Hematopoietic multipotent progenitor cell treated with erythropoietin and hydrocortisone succinate and interleukin-3 and kit ligand, for 17 days (in vitro differentiated cells): ENCODE results near the gene PAX5.
A peak's percentile ranks its signal among the peaks of the same experiment; 100 is the strongest.

Experiments used
- DNase-seq: peaks from one replicate; pipeline ENCODE4 v3.0.0-alpha.2; 2015; ENCODE audit warnings: low spot score

Gene PAX5

GRCh38 chr9:36932198-36932597 is 101.9 kb downstream of the PAX5 start:
- no peak for DNase-seq

DNA sequence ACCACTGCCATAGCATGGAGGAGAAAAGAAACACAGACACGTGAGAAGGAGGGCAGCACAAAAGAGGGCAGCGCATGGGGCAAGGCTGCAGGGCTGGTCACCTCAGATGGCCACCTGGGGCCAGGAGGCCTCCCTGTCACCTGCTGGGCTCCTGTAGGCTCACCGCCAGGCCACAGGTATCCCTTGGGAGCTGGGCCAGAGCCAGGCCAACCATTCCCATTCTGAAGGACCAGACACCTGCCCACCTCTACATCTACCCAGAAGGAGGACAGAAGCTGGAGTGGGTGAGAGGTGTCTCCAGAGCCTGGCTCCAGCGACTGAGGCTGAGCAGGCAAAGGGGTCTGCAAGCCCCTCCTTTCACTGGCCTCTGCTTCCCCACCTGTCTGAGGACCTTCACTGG is 103.1 kb downstream of the PAX5 start:
- no peak for DNase-seq

GRCh38 chr9:36929350-36929675 is 104.8 kb downstream of the PAX5 start:
- DNase-seq = no peak

GRCh38 chr9:36928670-36929349 is 105.3 kb downstream of the PAX5 start:
- DNase-seq = no peak

GRCh38 chr9:36928210-36928609 is 105.9 kb downstream of the PAX5 start:
- DNase-seq = no peak

DNA sequence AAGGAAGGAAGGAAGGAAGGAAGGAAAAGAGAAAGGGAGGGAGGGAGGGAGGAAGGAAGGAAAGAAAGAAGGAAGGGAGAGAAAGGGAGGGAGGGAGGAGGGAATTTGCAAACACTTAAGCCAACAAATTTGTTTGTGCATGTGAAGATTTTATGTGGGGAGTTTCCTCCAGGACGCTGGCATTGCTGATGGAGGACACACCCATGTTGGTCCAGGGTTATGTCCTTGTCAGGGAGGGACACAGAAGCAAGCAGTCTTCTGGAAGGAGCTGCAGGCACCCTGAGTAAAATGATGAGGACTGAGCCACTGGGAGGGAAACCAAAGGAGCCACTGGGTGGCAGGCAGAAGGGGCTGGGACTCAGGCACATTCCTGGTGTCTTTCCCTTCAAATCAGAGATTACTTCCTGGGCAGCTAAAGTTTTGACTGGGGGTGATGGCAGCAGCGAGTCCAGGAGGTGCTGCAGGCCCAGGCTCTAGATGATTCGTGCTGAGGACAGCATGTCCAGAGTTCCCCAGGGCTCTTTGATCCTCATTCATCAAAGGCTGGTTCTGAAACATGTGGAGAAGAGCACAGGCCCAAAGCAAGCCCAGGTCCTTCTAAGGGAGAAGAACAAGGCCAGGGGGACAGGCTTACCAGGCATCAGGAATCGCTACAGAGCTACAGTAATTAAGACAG is 109.2 kb downstream of the PAX5 start:
- DNase-seq = no peak

- no peak for DNase-seq
Observed at GRCh38 chr9:36924071-36924470, 110.0 kb downstream of the PAX5 start.

DNA sequence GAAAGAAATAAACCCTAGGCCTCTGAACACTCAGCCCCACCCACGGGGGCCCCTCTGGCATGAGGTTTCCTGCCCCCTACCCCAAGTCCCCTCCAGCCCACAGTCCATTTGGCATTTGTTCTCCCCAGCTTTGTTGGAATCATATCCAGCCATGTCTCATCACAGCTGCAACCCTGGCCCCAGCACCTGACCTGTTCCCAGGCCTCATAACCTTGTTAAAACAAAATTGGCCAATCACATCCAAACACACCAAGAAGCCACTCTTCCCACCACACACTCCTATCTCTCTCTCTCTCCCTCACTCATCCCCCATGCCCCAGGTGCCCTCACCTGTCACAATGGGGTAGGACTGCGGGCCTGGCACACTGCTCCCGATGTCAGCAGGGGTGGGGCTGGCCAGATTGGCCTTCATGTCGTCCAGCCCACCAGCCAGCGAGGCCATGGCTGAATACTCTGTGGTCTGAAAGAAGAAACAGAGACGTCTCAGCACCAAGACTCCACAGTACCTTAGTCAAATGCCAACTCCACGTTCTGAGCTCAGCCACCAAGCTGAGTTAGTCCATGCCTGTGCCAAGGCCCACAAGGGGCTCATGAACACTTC is 110.9 kb downstream of the PAX5 start:
- no peak for DNase-seq

DNA sequence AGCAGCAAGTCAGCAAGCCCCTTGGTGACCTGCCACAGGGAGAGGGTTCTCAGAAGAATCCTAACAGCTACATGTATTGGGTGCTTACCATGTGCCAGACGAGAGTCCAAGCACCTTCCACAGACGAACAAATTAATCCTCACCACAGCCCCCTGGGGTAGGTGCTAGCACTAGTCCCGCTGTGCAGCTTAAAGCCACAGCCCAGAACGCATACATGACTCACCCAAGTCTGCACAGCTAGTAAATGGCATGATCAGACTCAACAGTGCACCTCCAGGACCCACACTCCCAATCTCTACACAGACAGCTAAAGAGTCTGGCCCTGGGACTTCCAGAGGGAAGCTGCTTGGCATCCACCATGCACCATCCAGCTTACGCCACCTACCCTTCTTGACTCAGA is 111.5 kb downstream of the PAX5 start:
- DNase-seq = no peak

- no peak for DNase-seq
Observed at GRCh38 chr9:36914212-36914577, 119.9 kb downstream of the PAX5 start.

DNA sequence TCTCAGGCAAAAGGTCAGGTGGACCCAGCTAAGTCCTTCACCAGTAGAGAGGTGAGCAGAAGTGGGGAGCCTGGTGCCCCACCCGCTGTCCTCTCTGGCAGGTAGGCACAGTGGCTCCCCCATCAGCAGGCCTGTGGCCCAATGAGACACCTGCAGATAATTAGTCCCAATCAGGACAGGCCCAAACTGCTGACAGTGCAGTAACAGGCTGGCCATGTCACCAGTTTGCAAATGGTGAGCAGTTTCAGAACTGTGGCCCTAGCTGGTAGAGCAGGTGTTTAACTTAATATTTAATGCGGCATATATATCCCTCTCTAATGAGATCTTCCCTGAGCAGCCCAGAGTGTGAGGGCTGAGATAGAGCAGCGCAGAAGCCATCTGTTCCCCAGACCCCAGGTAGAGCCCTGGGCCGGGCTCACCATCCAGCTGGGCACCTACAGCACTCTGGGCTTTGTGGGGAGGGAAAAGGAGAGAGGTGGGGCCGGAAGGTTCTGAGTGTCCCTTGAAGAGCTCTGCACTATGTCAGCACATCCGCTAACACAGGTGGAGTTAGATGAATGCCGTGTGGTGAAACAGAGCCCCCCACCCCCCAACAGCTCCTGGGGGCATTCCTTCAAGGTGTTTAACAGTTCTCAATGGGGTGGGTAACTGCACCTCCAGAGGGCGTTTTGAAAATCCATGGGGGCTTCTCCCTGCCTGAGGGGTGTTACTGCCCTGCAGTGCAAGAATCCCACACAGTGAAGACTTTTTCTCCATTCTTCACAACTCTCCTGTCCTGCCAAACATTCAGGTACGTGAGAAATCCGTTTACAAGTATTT is 120.5 kb downstream of the PAX5 start:
- DNase-seq = no peak

- no peak for DNase-seq
Observed at GRCh38 chr9:36912620-36913019, 121.4 kb downstream of the PAX5 start.

DNA sequence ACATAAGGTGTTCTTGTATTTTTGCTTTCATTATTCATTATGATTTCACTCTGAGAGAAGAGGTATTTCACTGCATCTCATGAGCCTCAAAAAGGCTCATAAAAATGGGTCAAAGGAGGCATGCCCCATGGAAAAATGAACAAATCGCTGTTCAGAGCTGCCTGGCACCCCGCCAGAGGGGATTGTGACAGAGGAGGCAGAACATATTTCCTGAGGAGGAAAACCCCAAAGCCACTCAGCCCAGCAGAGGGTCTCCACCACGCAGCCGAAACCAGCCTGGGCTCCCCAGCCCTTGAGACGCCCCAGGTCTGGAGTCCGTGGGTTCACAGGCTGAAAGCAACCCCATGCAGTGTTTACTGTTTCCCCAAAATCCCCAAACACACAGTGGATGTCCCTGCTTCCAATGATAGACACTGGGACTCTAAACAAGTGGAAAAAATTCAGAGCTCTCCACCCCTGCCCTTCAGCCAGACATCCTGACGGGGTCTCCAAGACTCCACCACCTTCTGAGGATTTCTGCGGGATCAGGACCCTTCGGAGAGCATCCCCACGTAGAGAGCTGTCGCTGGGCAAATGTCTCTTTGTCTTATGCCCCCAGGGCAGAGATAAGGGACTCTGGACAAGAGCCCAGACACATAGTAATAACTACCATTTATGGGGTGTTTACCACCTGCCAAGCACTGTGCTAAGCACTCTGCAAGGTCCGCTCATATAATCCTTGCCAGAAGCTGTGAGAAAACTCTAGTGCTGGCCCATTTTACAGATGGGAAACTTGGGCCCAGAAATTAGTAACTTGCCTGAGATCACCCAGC is 122.3 kb downstream of the PAX5 start:
- no peak for DNase-seq

DNA sequence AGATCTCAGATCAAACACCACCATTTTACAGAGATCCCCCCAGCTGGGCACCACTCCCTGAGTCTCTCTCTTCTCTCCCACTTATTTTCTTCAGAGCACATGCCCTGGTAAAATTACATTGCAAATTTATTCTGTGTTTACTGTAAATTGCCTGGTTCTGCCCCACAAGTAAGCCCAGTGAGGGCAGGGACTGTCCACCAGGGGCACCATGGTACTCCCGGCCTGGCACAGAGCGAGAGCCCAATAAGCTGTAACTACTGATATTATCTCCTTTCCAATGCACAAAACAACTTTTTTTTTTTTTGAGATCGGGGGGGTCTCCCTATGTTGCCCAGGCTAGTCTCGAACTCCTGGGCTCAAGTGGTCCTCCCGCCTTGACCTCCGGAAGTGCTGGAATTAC is 123.0 kb downstream of the PAX5 start:
- no peak for DNase-seq

DNA sequence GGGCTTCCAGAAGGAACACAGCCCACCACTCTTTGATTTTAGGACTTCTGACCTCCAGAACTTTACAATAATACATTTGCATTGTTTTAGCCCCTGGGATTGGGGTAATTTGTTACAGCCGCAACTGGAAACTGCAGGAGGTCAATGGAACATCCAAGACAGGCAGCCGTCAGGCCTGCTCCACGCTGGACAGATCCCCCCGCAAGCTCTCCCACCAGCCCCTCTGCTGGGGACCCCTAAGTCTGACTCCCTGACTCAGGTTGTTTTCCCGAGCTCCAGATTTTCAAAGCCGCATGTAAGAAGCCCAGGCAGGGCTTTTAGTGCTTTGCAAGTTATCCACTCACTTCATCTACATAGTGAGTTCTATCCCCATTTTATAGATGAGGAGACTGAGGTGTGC is 127.6 kb downstream of the PAX5 start:
- DNase-seq = no peak

- DNase-seq = no peak
Observed at GRCh38 chr9:36905101-36906066, 128.7 kb downstream of the PAX5 start.

DNA sequence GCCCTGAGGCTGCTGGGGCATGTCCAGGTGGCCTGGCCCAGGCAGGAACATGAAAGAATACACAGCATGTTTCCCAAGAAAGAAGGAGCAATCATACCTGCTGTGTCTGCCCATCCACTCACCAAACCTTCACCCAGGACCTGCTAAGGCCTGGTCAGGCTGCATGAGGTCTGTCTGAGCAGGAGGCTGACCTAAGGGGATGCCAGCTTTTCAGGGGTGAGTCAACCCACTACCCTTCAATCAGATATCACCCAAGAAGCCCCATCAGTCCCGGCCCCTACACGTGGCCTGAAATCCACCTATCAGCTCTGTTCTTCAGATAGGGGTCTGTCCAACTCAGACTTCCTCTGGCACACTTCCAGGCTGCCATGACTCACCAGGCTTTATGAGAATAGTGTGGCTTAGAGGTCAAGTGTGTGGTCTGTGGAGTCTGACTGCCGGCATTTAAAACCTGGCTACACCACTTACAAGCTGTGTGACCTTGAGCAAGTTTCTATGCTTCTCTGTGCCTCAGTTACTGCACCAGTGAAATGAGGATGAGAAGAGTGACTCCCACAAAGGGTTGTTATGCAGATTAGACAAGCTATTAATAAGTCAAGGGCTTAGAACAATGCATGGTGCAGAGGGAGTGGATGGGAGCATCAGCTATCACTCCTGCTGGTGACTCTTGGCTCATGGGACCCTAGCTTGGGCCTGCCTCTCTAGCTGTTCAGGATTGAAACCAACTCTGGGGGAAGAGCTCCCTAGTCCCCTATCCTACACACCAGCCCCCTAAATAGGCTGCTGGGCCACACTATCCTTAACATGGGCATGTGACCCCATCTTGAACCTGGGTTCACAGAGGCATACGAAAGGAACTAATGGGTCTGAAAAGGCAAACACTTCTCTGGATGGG is 130.3 kb downstream of the PAX5 start:
- peak; percentile 7 for DNase-seq

- DNase-seq = no peak
Observed at GRCh38 chr9:36902861-36903524, 131.1 kb downstream of the PAX5 start.

- no peak for DNase-seq
Observed at GRCh38 chr9:36902080-36902716, 131.9 kb downstream of the PAX5 start.
